ENCODE data around the gene CLPTM1. TPM values are rescaled to one million over a fixed set of nuclear protein-coding genes. Genes with fewer than 3 reads are reported as not detected.

Gene CLPTM1
- total RNA-seq, 4 donors from 2014 or later: 44.2 to 76.9 (median 56.3) TPM

DNA sequence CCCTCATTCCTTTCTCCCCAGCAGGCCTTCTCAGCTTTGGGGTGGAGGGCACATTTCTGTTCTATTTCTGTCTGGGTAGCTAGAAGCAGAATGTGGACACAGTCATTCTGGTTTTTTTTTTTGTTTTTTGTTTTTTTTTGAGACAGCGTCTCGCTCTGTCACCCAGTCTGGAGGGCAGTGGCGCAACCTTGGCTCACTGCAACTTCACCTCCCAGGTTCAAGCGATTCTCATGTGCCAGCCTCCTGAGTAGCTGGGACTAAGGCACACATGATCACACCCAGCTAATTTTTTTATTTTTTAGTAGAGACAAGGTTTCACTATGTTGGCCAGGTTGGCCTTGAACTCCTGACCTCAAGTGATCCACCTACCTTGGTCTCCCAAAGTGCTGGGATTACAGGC, 20.3 kb downstream of the CLPTM1 start:
- DNase-seq: no peak
- no peaks in the 10 kb centered on the region for H3K9me3 ChIP-seq
- intact Hi-C loops (cut with DNase I): no loop called here
- H3K27ac ChIP-seq: no peak overlapping the region
- H3K4me3 ChIP-seq: no peak overlapping the region
- H3K27me3 ChIP-seq: no peaks in the 10 kb centered on the region
- TF ChIP-seq POLR2A (IDR thresholded peaks at IDR 0.05) (no peak), CTCF (IDR thresholded peaks at IDR 0.05) (no peak)
- WGBS, 2 donors: 100% methylated on average over 4 of the region's 4 CpGs
- H3K4me1 ChIP-seq: no peaks in the 10 kb centered on the region
- peaks cover 33 to 88% (median 59%) of the 10 kb centered on the region in 3 donors for H3K36me3 ChIP-seq

- intact Hi-C loops (cut with DNase I): no loop called here
- TF ChIP-seq CTCF (IDR thresholded peaks at IDR 0.05) (no peak), POLR2A (IDR thresholded peaks at IDR 0.05) (no peak)
- Histone ChIP-seq H3K4me1 (no peaks in the 10 kb centered on the region), H3K27me3 (no peaks in the 10 kb centered on the region), H3K27ac (no peak overlapping the region), H3K36me3 (peaks cover 20 to 99% (median 32%) of the 10 kb centered on the region in 3 donors), H3K9me3 (no peaks in the 10 kb centered on the region), H3K4me3 (no peak overlapping the region)
- no peak for DNase-seq
- 78 to 90% methylated on average over 2 to 6 of the region's 9 CpGs for WGBS, 2 donors
These were observed 28.8 kb downstream of the CLPTM1 start for GRCh38 chr19:44984005-44984404.

- TF ChIP-seq POLR2A (IDR thresholded peaks at IDR 0.05) (no peak), CTCF (IDR thresholded peaks at IDR 0.05) (no peak)
- no peak overlapping the region for H3K4me3 ChIP-seq
- H3K27me3 ChIP-seq: no peaks in the 10 kb centered on the region
- H3K9me3 ChIP-seq: no peaks in the 10 kb centered on the region
- no peak for DNase-seq
- 69 to 100% methylated on average over 1 to 2 of the region's 4 CpGs for WGBS, 2 donors
- H3K4me1 ChIP-seq: no peaks in the 10 kb centered on the region
- H3K36me3 ChIP-seq: peaks cover 21 to 99% (median 26%) of the 10 kb centered on the region in 3 donors
- no peak overlapping the region for H3K27ac ChIP-seq
- intact Hi-C loops (cut with DNase I): no loop called here
These were observed 30.3 kb downstream of the CLPTM1 start for GRCh38 chr19:44985445-44985844.

GRCh38 chr19:44986389-44986788, 31.2 kb downstream of the CLPTM1 start:
- Histone ChIP-seq H3K27me3 (no peaks in the 10 kb centered on the region), H3K9me3 (no peaks in the 10 kb centered on the region), H3K36me3 (peaks cover 29 to 99% (median 36%) of the 10 kb centered on the region in 3 donors), H3K4me1 (no peaks in the 10 kb centered on the region), H3K27ac (no peak overlapping the region), H3K4me3 (no peak overlapping the region)
- intact Hi-C loops (cut with DNase I): no loop called here
- TF ChIP-seq POLR2A (IDR thresholded peaks at IDR 0.05) (no peak), CTCF (IDR thresholded peaks at IDR 0.05) (no peak)
- DNase-seq: no peak
- whole genome bisulfite sequencing, 2 donors: 90 to 97% methylated on average over 6 to 7 of the region's 7 CpGs

DNA sequence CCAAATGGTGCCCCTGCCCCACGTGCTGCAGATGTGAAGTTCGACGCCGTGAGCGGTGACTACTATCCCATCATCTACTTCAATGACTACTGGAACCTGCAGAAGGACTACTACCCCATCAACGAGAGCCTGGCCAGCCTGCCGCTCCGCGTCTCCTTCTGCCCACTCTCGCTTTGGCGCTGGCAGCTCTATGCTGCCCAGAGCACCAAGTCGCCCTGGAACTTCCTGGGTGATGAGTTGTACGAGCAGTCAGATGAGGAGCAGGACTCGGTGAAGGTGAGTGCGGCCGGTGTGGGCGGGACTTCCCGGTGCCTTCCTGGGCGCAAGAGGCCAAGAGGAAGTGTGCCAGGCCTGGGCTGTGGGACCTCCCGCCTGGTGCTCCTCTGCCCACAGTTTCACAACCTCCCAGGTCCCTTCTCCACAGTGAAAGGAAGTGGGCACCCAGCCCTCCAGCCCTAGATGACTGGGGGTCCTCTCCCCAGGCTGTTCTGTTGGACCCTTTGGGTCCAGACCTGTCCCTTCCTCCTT, 32.0 kb downstream of the CLPTM1 start:
- 86 to 90% methylated on average over 2 to 9 of the region's 20 CpGs for WGBS, 2 donors
- H3K27ac ChIP-seq: no peak overlapping the region
- H3K36me3 ChIP-seq: peaks cover 32 to 99% (median 39%) of the 10 kb centered on the region in 3 donors
- intact Hi-C loops (cut with DNase I): no loop called here
- no peak for TF ChIP-seq POLR2A (IDR thresholded peaks at IDR 0.05)
- no peak for TF ChIP-seq CTCF (IDR thresholded peaks at IDR 0.05)
- DNase-seq: no peak
- no peaks in the 10 kb centered on the region for H3K9me3 ChIP-seq
- H3K27me3 ChIP-seq: no peaks in the 10 kb centered on the region
- H3K4me3 ChIP-seq: no peak overlapping the region
- H3K4me1 ChIP-seq: no peaks in the 10 kb centered on the region

All from esophagus squamous epithelium (tissue), 5 donors.